GM21825 (cell line): ENCODE measurements around the gene DNHD1.
A peak's percentile ranks its signal among the peaks of the same experiment; 100 is the strongest.

Experiments
- ATAC-seq: cut with Tn5 transposase; IDR thresholded peaks from one replicate; pipeline ENCODE4 v1.9.1; 2021; ENCODE audit warnings: mild to moderate bottlenecking, moderate library complexity; ENCODE audit not compliant: unreplicated experiment

Gene DNHD1

GRCh38 chr11:6586434-6587359, 89.6 kb downstream of the DNHD1 start:
- ATAC-seq, result no peak

DNA sequence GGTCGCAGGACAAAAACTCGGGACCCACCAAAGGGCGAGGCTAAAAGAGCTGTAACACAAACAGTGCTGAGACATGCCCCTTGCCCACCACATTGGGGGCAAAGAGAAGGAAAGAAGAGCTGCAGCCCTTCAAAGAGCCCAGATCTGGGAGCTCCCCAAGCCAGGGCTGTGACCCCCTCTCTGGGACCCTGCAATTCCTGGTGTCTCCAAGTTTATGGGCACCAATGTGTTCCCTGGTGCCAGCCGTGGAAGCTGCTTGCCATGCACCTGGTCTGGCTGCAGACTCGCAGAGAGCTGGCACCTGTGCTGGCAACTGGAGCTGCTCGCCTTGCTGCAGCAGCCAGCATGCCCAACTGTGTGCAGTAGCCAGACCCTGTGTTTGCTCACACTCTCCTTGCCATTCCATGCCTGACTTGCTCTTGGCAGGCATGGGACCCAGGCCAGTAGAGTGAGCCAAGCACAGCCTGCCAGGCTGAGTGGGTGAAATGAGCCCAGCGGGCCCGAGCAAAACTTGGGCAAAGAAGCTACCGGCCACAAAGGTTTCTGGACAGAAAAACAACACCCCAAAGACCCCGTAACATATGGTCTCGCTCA, 90.4 kb downstream of the DNHD1 start:
- no peak for ATAC-seq

GRCh38 chr11:6588018-6588417, 90.9 kb downstream of the DNHD1 start:
- ATAC-seq, result no peak

- no peak for ATAC-seq
Measured at GRCh38 chr11:6594142-6594768, 97.2 kb downstream of the DNHD1 start.

GRCh38 chr11:6596239-6596877, 99.3 kb downstream of the DNHD1 start:
- ATAC-seq, result no peak

GRCh38 chr11:6598555-6598954, 101.5 kb downstream of the DNHD1 start:
- no peak for ATAC-seq

DNA sequence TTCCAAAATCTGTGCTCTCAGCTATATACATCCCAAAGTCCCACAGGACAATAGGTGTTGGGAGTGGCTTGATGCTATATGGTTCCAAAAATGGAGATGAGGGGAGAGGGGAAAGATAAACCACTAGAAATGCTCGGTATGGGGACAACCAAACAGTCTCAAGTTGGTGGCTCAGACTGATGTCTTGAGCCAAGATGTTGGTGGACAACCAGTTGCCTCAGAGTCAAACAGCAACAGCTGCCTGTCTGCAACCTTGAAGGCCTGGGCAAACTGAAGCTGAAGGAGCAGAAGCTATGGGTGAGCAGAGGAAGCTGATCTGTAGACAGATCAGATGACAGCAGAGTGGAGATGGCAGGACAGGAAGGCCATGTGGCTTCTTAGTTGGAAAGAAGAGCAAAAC, 102.4 kb downstream of the DNHD1 start:
- ATAC-seq, result no peak

GRCh38 chr11:6599881-6600390, 102.9 kb downstream of the DNHD1 start:
- ATAC-seq, result no peak

DNA sequence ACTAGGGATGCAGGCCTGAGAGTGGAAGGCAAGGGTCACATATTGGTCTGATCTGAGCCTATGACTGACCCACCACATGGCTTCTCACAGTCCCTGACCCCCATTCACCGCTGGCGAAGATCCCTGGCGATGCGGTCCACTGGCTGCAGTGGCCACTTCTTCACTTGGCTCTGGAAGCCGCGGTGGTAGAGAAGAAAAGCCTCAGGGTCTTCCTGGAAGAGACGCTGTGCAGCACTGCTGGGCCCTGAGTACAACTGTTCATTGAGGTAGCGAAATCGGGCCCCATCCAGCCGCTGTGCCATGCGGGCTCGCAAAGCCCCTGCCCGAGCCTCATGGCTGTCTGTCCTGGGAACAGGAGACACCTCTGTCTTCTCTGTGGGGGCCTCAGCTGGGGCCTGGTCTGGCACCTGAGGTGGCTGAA, 104.0 kb downstream of the DNHD1 start:
- no peak for ATAC-seq

GRCh38 chr11:6602096-6602940, 105.2 kb downstream of the DNHD1 start:
- ATAC-seq, result no peak

- ATAC-seq, result peak; percentile 72
Measured at GRCh38 chr11:6603287-6604080, 106.4 kb downstream of the DNHD1 start, which contains the start of the genes ILK and RRP8. Gene ILK (plus strand): TSS chr11:6603774. CDS start chr11:6604272, 498 bp downstream. Gene RRP8 (minus strand): TSS chr11:6603616. CDS start chr11:6603502, 114 bp downstream.

- peak; percentile 34 for ATAC-seq
Measured at GRCh38 chr11:6604081-6604626, 107.1 kb downstream of the DNHD1 start.

- ATAC-seq, result no peak
Measured at GRCh38 chr11:6604790-6605189, 107.7 kb downstream of the DNHD1 start.

GRCh38 chr11:6606471-6607189, 109.5 kb downstream of the DNHD1 start:
- ATAC-seq, result peak; percentile 48

- no peak for ATAC-seq
Measured at GRCh38 chr11:6607190-6607795, 110.2 kb downstream of the DNHD1 start.

- no peak for ATAC-seq
Measured at GRCh38 chr11:6608011-6608410, 110.9 kb downstream of the DNHD1 start.

DNA sequence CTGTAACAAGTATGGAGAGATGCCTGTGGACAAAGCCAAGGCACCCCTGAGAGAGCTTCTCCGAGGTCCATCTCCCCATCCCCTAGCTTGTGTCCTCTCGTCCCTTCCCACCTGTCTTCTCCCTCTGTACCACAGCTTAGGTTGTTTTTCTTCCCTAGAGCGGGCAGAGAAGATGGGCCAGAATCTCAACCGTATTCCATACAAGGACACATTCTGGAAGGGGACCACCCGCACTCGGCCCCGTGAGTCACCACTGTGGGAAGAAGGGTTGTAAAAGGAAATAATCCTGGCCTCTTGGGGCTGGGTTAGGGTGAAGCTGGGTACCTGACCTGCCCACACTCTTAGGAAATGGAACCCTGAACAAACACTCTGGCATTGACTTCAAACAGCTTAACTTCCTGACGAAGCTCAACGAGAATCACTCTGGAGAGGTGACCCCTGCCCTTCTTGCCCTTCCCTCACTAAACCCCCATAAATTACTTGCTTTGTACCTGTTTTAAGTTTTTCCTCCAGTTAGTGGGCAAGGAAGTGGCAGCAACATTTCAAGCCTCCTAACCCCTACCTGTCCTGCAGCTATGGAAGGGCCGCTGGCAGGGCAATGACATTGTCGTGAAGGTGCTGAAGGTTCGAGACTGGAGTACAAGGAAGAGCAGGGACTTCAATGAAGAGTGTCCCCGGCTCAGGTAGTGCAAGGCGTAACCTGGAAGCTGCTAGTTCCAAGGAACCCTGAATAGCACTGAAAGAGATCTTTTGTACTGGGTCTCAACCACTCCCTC, 111.8 kb downstream of the DNHD1 start:
- ATAC-seq, result no peak
